Ureter (tissue), 1 donor: Measurements from ENCODE around the gene OR14C36. TPM values are rescaled to one million over a fixed set of nuclear protein-coding genes. Genes with fewer than 3 reads are reported as not detected.
"Not testable (repeated sequence)": the region's sequence is repeated elsewhere in the genome, so short reads cannot be mapped to it uniquely, and the experiment has no call there.

Experiments used
- DNase-seq: peaks from one replicate; pipeline ENCODE4 v3.0.0-alpha.2; 2020; ENCODE audit warnings: low spot score
- total RNA-seq: library from RNA; stranded (reverse); gene quantifications from one replicate; pipeline ENCODE4 v1.2.4, GENCODE V29; 2023
- donor health status: DM: yes; HTN: yes; CAD: no.

Gene OR14C36, protein sequence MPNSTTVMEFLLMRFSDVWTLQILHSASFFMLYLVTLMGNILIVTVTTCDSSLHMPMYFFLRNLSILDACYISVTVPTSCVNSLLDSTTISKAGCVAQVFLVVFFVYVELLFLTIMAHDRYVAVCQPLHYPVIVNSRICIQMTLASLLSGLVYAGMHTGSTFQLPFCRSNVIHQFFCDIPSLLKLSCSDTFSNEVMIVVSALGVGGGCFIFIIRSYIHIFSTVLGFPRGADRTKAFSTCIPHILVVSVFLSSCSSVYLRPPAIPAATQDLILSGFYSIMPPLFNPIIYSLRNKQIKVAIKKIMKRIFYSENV
- not detected for total RNA-seq

DNA sequence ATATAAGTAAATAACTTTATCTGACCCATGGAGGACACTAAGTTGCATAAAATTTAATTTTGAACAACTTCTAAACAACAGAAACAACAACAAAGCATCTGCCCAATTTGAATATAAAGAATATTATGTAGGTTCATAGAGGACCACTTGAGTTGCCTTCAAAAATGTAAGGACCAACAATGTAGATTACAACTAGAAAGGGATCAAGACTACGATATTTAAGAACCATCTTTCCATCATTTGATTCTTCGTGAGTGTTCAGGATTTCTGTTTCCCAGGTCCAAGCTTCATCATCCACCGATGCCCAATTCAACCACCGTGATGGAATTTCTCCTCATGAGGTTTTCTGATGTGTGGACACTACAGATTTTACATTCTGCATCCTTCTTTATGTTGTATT, at the start of gene OR14C36:
OR14C36 (plus strand) TSS at position 301 of the 400 bp plus-strand sequence; CDS start at position 301, 0 bp downstream.
- DNase-seq, result no peak

DNA sequence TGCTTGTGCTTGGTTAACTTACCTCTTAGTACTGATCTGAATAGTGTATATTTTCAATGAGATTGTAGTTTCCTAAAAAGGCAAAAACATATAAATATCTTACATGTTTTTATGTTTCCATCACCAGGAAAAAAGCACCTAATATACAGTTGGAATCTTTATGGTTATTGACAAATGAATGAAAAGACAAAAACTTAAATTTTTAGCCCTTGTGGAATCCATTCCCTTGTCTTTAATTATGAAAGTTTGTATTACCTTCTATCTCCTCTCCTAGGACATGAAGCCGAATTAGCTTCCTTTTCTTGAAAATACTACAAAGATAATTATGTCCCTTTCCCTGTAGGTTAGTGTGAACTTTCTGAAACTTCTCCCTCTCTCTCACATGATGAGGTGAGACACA, 45.3 kb upstream of the OR14C36 start, which contains the start of gene OR2T12:
OR2T12 (minus strand) TSS at position 101 of the 400 bp plus-strand sequence. CDS start 7,846 bp downstream, outside the sequence.
- DNase-seq, result no peak

DNA sequence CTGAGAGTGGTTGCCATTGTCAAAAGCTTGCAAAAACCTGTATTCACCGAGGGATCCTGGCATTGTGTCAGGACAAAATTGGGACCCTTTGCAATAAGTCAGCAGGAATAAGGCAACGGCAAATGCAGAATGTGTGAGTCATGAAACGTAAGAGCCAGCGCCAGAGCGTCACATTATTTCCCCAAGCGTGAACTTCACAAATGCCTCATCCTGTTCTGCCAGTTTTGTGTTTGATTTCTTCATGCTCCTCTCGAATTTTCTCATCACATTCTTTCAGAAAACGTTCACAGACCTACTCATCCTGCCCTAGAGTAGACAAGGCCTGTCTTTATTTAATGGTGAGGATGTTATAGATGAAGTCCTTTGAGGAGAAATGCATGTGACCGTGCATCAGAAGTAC, 42.9 kb upstream of the OR14C36 start:
- not testable (repeated sequence) for DNase-seq

- no peak for DNase-seq
Observed at GRCh38 chr1:248306103-248306502, 42.5 kb upstream of the OR14C36 start.

- DNase-seq, result not testable (repeated sequence)
Observed at GRCh38 chr1:248306740-248307139, 41.8 kb upstream of the OR14C36 start.

- DNase-seq, result no peak
Observed at GRCh38 chr1:248316796-248317195, 31.8 kb upstream of the OR14C36 start.

GRCh38 chr1:248324468-248324867, 24.1 kb upstream of the OR14C36 start, which contains the start of gene OR2M7:
TSS of gene OR2M7 (minus strand) at chr1:248324568. CDS start at chr1:248324568, 0 bp downstream.
- DNase-seq, result no peak

GRCh38 chr1:248343451-248343850, 5.1 kb upstream of the OR14C36 start:
- no peak for DNase-seq

GRCh38 chr1:248359415-248359814, 10.8 kb downstream of the OR14C36 start:
- DNase-seq, result no peak

- no peak for DNase-seq
Observed at GRCh38 chr1:248361121-248361715, 12.6 kb downstream of the OR14C36 start, which contains the start of gene OR2T4. TSS of gene OR2T4 (plus strand) at chr1:248361665. CDS start at chr1:248361665, 0 bp downstream.

DNA sequence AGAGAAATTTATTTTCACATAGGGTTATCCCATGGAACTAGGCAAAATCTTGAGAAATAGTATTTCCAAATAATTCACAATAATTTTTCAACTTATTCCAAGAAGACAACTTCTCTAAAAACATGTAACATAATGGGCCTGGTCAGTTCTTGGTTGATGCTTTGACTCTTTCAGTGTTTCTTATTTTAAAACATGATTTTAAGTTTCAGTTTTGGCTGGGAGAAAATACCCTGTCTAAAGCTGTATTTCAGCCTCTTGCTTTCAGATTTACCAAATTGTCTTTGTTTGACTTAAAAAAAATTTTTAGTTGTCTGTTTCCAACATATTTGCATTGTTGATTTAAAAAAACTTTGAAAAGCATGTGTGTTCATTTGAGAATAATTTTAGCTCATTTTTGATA, 18.0 kb downstream of the OR14C36 start:
- no peak for DNase-seq

- DNase-seq, result no peak
Observed at GRCh38 chr1:248372394-248372793, 23.8 kb downstream of the OR14C36 start.

DNA sequence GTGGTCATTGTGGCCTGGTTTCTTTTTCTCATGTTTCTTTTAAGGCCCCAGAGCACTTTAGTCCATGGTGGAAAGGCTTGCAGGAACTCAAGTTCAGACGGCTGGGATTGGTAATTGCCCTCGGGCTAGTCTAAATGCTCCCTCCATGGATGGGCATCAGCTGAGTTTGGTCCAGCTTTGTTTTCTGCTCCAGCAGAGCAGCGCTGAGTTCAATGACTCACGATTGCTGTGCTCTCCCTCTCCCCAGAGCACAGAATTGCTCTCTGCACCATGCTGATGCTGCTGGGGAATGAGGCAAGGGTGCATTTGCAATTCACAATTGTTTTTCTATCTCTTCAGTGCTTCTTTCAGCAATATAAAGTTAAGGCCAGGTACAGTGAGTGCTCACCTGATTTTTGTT, 25.2 kb downstream of the OR14C36 start:
- no peak for DNase-seq

DNA sequence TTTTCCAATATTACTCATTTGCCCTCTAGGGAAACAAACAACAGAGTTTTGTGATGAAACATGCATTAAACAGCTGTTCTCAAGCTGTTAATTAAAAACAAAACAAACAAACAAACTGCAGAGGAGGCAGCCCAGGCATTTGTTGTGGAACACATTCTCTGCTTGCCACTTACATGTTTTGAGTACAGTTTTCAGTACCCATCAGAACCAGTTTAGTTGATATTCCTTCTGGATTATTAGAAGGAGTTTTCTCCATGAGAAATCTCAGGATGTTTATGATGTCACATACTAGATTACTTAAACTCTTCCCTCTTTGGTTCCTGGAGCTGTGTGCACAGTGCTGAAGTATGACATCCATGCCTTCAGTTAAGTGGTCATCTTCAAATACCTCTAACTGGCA, 26.9 kb downstream of the OR14C36 start, which contains the start of gene OR2T6:
OR2T6 (plus strand) TSS at position 301 of the 400 bp plus-strand sequence. CDS start 11,863 bp downstream, outside the sequence.
- no peak for DNase-seq

- DNase-seq, result no peak
Observed at GRCh38 chr1:248376916-248377315, 28.3 kb downstream of the OR14C36 start.

DNA sequence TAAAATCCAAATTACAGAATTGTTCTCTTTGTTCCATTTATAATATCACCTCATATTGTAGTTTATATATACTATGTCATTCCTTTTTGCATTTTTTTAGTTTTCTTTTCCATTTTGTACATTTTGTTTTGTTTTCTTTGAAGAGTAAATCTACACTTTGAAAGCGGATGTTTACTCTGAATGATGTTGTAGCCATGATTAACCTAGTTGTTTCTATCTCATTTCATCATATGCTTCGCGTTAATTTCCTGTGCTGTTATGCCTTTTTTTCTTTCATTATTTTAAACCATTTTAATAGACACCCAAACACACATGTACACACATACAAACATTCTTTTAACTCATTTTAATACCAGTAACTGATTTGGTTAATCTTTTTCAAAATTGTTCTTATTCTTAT, 32.3 kb downstream of the OR14C36 start:
- DNase-seq, result no peak

GRCh38 chr1:248388426-248388825, 39.9 kb downstream of the OR14C36 start:
- no peak for DNase-seq

DNA sequence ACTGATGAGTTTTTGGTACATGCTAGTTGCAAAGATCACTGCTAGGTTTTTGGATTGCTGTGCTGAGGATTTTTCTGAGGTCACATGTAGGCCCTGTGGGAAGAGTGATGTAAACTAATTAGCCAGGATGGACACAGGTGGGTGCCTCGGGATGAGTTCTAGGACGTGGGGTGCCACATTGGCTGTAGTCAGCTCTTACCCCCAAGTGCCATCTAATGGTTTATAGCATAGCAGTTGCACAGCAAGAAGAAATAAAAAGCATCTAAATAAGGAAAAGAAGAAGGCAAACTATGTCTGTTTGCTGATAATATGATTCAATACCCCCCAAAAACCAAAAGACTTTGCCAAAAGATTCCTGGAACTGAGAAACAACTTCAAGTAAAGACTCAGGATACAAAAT, 44.5 kb downstream of the OR14C36 start:
- DNase-seq, result no peak

Other genes starting within 250 kb of the OR14C36 start
- gene OR2M5, start 203.6 kb upstream of the OR14C36 start, total RNA-seq, result not detected
- gene OR2M2, start 174.0 kb upstream of the OR14C36 start, total RNA-seq, result not detected
- not detected for gene OR2M3, start 151.5 kb upstream of the OR14C36 start, total RNA-seq
- gene OR2M4, start 117.4 kb upstream of the OR14C36 start, total RNA-seq, result not detected
- gene OR2T33, start 70.8 kb upstream of the OR14C36 start, total RNA-seq, result not detected
- gene OR2T12, start 45.4 kb upstream of the OR14C36 start, total RNA-seq, result not detected
- not detected for gene OR2M7, start 24.2 kb upstream of the OR14C36 start, total RNA-seq
- gene OR2T4, start 12.9 kb downstream of the OR14C36 start, total RNA-seq, result not detected
- gene OR2T6, start 27.0 kb downstream of the OR14C36 start, total RNA-seq, result not detected
- gene OR2T1, start 54.3 kb downstream of the OR14C36 start, total RNA-seq, result not detected
- gene OR2T2, start 96.9 kb downstream of the OR14C36 start, total RNA-seq, result not detected
- gene OR2T3, start 124.6 kb downstream of the OR14C36 start, total RNA-seq, result not detected
- gene OR2T5, start 139.8 kb downstream of the OR14C36 start, total RNA-seq, result not detected
- gene OR2G6, start 159.3 kb downstream of the OR14C36 start, total RNA-seq, result not detected
- gene OR2T29, start 214.0 kb downstream of the OR14C36 start, total RNA-seq, result not detected
- gene OR2T34, start 226.0 kb downstream of the OR14C36 start, total RNA-seq, result not detected
- not detected for gene OR2T10, start 248.9 kb downstream of the OR14C36 start, total RNA-seq